ENCODE measurements around the gene ZDHHC20.

Gene ZDHHC20

DNA sequence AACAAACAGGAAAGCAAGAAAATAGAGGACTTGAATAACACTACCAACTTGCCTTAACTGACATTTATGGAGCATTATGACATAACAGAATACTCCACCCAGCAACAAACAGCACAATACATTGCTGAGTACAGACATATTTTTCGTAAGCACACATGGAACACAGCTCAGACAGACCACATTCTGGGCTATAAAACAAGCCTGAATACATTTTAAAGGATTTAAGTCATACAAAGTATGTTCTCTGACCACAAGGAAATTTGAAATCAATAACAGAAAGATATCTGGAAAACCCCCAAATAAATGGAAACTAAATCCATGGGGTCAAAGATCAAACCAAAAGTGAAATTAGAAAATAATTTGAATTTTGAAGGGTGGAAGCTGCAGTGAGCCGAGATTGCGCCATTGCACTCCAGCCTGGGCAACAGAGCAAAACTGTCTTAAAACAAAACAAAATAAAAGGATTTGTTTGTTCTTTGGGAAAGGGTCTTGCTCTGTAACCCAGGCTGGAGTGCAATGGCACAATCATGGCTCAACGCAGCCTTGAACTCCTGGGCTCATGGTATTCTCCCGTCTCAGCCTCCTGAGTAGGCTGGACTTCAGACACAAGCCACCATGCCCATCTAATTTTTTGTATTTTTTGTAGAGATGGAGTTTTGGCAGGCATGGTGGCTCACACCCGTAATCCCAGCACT lies 5.6 kb downstream of the ZDHHC20 start:
- TF ChIP-seq, protein P1, sequence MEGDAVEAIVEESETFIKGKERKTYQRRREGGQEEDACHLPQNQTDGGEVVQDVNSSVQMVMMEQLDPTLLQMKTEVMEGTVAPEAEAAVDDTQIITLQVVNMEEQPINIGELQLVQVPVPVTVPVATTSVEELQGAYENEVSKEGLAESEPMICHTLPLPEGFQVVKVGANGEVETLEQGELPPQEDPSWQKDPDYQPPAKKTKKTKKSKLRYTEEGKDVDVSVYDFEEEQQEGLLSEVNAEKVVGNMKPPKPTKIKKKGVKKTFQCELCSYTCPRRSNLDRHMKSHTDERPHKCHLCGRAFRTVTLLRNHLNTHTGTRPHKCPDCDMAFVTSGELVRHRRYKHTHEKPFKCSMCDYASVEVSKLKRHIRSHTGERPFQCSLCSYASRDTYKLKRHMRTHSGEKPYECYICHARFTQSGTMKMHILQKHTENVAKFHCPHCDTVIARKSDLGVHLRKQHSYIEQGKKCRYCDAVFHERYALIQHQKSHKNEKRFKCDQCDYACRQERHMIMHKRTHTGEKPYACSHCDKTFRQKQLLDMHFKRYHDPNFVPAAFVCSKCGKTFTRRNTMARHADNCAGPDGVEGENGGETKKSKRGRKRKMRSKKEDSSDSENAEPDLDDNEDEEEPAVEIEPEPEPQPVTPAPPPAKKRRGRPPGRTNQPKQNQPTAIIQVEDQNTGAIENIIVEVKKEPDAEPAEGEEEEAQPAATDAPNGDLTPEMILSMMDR (IDR thresholded peaks at IDR 0.05): no peak

DNA sequence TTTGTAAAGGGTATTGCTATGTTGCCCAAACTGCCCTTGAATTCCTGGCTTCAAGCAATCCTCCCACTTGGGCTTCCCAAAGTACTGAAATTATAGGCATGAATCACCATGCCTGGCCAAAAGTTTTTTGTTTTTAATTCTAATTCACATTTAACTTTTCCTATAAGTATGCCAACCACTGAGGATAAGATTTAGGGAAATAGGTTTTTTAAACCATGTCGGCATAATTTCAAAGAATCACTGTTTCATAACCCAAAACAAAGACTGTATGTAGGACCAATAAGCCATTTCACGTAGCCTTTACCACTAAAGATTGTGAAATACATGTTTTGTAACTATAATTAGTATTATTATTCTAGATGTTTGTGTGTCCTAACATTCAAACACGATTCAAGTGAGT lies 8.2 kb downstream of the ZDHHC20 start:
- TF ChIP-seq, protein P1 (IDR thresholded peaks at IDR 0.05): no peak

DNA sequence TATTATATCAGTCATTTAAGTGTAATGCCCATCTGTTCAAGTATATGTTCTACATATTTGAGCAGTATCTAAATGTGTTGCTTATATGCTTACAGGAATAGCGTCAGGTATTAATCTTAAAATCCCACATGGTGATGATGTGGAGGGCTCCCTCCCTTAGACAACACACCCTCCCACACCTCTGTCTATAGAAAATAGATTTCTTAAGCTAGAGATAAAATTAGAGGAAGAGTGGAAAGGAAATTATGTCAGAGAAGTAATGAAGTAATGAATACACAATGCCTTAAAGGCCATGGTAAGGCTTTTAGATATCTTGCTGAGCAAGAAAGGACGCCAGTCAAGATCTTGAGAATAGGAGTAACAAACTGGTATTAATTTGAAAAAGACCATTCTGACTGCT lies 12.4 kb downstream of the ZDHHC20 start:
- TF ChIP-seq, protein P1 (IDR thresholded peaks at IDR 0.05): no peak

DNA sequence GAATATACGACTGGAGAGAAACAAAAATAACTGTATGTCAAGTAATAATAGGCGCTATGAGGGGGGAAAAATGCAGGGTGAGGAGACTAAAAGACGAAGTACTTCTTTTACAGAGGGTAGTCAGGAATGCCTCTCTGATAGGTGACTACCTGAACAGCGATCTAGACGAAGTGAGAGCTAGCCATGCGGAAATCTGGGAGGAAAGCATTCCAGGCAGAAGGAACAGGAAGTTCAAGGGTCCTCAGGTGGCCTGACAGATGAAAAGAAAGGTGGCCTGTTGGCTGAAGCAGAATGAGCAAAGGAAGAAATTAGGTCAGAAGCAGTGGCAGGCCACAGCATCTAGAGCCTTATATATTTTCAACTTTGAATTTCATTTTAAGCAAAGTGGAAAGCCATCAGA lies 13.3 kb downstream of the ZDHHC20 start:
- TF ChIP-seq, protein P1 (IDR thresholded peaks at IDR 0.05): no peak

DNA sequence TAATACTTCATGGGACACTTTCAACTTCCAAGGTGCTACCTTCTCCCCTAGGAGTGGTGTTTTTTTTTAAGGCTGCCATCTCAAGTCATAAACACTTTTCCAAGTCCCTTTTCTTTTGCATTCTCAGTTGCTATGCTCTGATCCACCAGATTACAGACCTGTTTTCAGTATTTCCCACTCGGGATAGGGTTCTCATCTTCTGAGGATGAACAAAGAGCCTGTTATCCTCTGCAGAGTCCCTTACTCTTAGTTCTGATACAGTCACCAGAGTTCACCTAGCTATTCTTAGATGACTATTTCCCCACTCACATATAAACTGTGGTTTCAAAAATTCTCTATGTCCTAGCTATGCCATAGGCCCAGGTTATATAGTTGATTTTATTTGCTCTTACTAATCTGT lies 15.9 kb downstream of the ZDHHC20 start:
- TF ChIP-seq, protein P1 (IDR thresholded peaks at IDR 0.05): no peak

DNA sequence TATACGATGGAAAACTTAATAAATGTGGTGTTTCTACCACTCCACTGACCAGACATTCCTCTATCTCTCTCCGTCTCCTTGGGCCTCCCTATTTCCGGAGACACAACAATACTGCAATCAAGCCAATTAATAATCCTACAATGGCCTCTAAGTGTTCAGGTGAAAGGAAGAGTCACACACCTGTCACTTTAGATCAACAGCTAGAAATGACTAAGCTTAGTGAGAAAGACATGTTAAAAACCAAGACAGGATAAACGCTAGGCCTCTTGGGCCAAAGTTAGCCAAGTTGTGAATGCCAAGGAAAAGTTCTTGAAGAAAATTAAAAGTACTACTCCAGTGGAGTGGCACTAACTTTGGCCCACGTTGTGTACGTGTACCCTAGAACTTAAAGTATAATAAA lies 22.5 kb downstream of the ZDHHC20 start:
- TF ChIP-seq, protein P1 (IDR thresholded peaks at IDR 0.05): no peak

DNA sequence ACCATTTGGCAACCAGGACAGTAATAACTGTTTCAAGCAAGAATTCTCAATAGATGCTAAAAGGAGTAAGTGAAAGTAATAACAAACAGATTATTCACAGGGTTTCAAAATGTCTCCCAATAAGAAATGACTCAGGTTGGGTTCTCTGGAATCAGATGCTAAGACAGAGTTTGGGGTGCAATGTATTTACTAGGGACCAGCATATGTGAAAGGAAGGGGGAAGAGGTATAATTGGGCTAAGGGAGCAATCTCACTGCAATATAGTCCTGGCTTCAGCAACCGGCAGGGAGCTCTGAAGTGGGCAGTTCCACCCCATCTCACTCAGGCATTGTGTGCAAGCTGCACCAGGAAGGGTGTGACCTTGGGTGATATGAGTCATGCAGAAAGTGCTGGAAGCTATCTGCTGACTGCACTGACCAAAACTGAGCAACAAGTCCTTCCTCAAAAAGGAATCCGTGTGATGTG lies 23.4 kb downstream of the ZDHHC20 start:
- TF ChIP-seq, protein P1 (IDR thresholded peaks at IDR 0.05): no peak

DNA sequence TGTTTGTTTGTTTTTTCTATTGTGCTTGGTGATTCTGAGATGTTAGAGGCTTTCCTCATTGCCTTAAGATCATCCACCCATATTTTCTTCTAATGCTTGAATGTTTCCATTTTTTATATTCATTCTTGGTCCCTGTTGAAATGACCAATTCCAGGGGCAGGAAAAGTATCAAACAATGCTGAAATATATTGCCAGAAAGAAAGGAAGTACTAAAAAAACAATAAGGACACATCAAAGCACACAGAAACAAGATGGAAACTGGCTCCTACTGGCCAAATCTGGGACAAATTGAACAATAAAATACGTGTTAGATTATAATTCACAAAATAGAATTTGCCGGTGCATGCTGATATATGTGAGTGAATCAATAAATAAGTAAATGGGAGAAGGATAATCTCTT lies 23.9 kb downstream of the ZDHHC20 start:
- TF ChIP-seq, protein P1 (IDR thresholded peaks at IDR 0.05): no peak

Data from LNCAP (cell line).